Measurements from ENCODE around the gene TMEM60.

DNA sequence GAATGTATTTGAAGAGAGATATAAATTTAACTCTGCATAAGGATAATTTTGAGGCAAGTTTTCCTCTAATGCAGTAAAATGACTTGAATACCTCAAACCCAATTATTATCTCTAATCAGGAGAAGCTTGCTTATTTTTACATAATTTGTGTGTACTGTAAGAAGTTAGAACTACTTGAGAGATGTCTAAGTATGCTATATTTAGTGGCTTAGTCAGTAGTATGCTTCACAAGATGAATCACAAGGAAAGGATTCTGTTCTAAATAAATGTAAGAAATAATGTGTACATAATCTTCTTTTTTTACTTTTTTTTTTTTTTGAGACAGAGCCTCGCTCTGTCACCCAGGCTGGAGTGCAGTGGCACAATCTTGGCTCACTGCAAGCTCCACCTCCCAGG lies 14.1 kb upstream of the TMEM60 start:
- TF ChIP-seq, protein P1, sequence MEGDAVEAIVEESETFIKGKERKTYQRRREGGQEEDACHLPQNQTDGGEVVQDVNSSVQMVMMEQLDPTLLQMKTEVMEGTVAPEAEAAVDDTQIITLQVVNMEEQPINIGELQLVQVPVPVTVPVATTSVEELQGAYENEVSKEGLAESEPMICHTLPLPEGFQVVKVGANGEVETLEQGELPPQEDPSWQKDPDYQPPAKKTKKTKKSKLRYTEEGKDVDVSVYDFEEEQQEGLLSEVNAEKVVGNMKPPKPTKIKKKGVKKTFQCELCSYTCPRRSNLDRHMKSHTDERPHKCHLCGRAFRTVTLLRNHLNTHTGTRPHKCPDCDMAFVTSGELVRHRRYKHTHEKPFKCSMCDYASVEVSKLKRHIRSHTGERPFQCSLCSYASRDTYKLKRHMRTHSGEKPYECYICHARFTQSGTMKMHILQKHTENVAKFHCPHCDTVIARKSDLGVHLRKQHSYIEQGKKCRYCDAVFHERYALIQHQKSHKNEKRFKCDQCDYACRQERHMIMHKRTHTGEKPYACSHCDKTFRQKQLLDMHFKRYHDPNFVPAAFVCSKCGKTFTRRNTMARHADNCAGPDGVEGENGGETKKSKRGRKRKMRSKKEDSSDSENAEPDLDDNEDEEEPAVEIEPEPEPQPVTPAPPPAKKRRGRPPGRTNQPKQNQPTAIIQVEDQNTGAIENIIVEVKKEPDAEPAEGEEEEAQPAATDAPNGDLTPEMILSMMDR (IDR thresholded peaks at IDR 0.05; ENCODE audit: low read depth, low read length), result no peak
- no peak for TF ChIP-seq EZH2phosphoT487 (IDR thresholded peaks at IDR 0.05; ENCODE audit: low read depth)

All from OCI-LY3 (cell line).